Measurements from ENCODE around the gene HDAC11.
A peak's percentile ranks its signal among the peaks of the same experiment; 100 is the strongest.
"Not testable (repeated sequence)": the region's sequence is repeated elsewhere in the genome, so short reads cannot be mapped to it uniquely, and the experiment has no call there.

HDAC11 gene

DNA sequence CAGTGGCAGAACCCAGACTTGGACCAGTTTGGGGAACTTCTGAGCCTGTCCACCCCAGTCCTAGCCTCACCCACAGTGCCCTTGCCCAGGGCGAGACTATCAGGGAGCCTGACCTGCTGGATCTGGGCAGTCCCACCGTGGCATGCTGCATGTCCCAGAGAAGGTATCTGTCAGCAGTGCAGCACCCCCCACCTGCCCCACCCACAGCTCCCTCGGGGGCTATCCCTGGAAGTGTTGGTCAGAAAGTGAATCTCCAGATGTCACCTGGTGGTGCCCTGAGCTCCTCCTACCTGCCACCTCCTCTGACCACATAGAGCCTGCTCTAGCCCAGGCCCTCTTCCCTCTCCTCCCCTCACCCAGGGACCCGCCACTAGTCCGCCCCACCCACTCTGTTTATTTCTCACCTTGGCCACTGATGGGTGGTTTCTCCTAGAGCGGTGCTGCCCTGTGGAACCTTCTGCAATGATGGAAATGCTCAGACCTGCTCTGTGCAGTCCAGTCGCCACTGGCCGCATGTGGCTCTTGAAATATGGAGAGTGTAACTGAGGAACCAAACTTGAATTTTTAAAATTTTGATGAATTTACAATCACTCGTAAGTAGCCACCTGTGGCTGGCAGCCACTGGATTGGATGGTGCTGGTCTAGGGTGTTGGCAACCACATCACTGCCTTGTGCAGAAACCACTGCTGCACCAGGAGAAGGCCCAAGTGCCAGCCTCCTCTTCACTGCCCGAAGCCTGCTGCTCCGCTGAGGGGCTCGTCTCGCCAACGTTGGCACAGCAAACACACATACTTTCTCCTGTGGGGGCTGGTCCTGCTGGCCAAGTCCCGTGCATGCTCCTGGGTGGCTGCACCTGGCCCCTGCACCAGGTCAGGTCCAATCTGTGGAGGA lies 13.1 kb downstream of the HDAC11 start:
- DNase-seq (ENCODE audit: low read depth in 3 of 3): no peak

DNA sequence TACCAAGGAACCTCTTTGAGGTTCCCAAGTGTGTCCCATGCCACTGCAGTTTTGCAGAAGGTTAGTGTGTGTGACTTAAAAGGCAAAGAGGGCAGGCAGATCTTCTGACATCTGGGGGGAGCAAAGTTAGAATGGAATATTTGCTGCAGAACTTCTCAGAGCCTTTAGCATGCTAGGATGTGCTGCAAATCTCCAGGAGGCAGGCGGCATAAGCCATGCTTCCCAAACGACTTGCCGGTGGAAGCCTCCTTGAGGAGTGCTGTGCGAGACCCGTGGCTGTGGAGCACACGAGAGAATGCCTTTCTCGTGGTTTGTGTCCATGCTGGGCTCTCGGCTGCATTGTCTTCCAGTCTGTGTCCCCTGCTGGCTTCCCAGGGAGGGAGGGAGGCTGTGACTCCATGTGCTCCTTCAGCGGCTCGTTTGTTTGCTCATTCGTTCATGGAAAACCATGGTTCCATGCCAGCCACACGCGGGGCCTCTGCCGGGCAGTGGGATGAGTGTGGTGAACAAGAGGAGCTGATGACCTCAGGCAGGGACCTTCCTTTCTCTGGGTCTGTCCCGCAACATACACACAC lies 13.8 kb downstream of the HDAC11 start:
- no peak for DNase-seq (ENCODE audit: low read depth in 3 of 3)

DNA sequence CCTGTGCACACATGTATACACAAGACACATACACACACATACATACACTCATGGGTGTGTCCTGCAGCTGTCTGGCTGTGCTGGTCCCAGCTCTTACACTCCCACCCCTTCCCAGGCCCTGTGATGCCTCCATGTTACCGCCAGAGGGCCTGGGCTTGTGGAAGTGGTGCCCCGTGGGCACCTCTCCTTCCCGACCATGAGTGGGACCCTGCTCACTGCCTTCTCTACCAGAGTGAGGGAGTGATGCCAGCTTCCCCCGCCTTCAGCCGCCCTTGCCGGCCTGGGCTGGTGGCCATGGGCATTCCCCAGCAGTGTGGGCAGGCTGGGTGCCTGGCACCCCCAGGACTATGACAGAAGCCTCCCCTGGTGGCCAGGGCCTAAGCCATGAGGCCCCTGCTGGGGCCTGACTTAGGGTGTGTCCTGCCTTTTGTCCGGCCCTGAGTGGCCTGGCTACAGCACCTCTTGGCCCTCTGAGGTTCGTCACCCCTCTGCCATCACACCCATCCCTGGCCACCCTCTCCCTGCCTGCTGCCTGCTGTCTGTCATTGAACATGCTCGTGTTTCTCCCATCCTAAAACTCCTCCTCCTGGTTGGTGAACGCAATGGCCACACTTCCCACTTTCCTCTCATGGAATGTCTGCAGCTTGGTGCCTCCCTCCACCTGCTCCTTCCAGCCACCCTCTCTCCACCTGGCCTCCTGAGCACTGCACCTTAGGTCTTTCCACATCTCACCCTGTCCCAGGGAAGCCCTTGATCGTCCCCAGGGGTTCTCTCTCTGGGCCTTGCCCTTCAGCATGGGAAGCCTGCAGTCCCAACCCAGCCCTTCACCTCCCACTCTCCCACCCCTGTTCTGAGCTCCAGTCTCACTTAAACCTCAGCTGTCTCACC lies 14.6 kb downstream of the HDAC11 start:
- DNase-seq (ENCODE audit: low read depth in 3 of 3): no peak

DNA sequence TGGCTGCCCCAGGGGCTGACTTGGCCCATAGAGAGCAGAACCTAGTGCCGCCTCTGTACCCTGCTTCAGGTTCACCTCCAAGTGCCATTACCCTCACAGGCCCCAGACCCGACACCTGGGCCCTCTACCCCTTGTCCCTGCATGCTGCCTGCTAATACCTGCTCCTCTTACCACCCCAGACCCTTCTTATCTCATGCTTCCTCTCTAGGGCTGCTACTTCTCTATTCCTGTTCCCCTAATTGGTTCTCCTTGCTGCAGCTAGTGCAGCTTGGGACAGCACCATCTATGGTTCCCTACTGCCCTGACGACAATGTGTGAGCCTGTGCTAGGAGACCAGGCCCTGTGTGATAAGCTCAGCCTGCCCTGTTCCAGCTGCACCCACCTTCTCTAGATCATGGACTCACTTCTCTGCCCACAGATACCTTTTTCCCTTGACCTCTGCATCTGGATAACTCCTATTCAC lies 15.3 kb downstream of the HDAC11 start:
- no peak for DNase-seq (ENCODE audit: low read depth in 3 of 3)

DNA sequence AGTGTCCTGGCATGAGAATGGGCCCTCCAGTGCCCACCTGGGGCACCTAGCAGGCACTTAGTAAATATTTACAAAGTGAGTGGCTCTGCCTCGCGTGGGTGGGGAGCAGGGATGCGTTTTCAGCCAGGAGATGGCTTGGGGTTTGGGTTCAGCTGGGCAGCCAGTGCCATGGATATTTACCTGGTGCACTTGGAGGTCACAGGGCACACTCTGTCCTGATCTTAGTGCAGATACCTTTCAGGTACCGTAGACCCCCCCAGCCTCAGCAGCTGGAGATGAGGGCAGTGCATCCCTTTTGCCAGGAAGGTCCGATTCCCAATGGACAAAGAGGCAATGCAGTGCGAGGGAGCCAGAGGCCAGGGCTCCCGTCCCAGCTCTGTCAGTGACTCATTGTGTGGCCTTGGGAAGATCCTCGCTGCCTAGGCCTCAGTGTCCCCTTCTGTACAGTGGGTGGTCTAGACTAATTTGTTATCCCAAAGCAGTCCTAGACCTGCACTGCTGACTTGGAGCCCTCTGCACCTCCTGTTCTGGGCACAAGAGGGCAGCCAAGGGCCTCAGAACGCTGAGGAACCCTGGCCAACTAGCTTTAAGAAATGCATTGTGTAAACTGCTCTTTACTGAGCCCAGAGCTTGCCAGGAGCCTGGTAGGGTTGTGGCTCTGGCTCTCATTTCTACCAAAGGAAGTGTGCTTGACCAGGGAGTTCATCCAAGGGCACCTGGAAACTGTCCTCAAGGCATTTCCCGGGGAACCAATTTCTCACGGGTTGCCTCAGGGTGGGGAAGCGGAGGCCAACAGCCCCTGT lies 16.0 kb downstream of the HDAC11 start:
- DNase-seq (ENCODE audit: low read depth in 3 of 3): peak; percentile 36 to 49 (median 37)

DNA sequence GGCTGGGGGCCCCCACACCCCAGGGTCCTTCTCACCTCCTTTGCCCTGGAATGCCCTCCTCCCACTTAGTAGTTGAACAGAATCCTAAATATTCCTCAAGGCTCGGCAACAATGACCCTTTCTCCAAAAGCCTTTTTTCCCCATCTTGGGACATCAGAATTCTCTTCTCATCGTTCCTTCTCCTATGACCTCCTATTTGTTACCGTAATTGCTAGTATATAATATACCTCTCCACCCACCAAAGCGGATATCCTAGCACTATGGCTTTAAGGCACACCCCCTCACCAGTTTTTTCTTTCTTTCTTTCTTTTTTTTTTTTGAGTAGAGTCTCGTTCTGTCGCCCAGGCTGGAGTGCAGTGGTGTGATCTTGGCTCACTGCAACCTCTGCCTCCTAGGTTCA lies 16.8 kb downstream of the HDAC11 start:
- no peak for DNase-seq (ENCODE audit: low read depth in 3 of 3)

DNA sequence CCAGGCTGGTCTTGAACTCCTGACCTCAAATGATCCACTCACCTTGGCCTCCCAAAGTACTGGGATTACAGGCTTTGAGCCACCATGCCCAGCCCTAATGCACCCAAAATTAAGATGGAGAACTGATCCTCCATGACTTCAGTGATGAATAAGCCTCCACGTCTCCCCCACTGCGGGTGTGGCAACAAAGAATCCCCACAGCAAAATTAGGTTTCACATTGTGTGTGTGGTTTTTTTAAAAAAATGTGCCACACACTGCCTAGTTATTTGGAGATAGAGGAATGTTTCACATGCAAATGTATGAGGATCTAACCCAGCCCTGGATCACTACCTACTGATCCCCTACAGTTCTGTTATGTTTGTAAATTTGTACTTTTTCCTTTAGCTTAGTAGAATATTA lies 17.3 kb downstream of the HDAC11 start:
- DNase-seq (ENCODE audit: low read depth in 3 of 3): no peak

DNA sequence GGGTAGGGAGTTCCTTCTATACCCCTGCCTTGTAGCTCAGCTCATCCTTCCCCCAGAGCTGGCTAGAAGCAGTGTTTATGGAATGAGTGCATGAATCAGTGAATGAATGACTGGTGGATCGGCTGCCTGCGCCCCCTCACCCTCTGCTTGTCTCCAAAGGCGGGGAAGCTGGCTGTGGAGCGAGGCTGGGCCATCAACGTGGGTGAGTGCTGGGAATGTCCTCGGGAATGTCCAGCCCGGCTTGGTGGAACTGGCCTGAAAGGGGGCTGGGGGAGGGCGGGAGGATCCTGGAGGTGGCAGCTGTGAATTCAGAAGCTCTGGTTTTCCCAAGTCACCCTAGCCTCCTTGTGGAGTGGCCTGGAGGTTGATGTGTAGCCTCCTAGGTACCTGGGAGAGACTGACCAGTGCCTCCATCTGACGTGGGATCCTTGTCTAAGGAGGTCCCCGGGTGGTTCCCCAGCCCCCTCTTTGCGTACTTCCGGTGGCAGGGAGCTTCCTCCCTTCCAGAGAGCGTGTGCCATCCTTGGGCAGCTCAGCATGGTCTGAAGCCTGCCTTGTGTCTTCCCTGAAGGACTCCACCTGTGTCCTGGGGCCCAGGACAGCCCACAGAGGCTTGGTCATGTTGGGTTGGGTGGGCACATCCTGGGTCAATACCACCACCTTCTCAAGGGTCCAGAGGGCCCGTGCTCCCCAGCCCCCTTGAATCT lies 18.4 kb downstream of the HDAC11 start:
- no peak for DNase-seq (ENCODE audit: low read depth in 3 of 3)

DNA sequence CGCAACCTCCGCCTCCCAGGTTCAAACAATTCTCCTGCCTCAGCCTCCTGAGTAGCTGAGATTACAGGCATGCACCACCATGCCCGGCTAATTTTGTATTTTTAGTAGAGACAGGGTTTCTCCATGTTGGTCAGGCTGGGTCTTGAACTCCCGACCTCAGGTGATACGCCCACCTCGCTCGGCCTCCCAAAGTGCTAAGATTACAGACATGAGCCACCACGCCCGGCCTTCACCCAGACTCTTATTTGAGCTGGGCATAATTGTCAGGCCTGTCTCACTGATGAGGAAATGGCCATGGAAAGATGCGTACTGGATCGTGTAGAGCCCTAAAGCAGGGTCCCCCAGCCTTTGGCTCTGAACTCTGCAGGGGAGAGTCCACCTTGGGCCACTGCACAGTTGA lies 19.1 kb downstream of the HDAC11 start:
- DNase-seq (ENCODE audit: low read depth in 3 of 3): not testable (repeated sequence)

DNA sequence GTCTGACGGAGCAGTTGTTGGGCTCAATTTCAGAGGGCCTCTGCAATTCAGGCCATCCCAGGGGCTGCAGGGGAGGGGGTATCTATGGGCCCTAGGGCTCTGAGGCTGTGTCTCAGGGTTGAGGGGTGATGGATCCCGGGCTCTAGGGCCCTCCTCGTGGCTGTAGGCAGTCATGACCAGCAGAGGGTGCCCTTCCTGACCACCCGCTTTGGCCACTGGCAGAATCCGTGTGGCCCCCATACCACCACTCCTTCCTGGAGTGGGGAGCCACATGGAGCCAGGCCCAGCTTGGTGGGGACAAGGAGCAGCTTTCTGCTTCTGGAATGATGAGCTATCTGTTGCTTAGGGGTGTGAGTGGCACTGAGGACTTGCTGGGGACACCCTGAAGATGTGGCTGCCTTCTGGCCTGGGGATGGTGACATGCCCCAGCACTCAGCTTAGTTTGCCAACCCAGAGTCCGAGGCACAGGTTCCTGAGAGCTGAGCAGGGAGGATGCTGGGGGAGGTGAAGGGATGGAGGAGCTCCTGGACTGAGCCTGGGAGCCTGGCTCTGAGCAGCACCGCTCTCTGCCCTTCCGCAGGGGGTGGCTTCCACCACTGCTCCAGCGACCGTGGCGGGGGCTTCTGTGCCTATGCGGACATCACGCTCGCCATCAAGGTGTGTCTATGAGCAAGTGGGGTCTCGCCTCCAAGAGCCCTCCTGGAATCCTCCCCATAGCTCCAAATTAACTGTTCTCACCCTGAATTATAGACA lies 20.2 kb downstream of the HDAC11 start:
- no peak for DNase-seq (ENCODE audit: low read depth in 3 of 3)

DNA sequence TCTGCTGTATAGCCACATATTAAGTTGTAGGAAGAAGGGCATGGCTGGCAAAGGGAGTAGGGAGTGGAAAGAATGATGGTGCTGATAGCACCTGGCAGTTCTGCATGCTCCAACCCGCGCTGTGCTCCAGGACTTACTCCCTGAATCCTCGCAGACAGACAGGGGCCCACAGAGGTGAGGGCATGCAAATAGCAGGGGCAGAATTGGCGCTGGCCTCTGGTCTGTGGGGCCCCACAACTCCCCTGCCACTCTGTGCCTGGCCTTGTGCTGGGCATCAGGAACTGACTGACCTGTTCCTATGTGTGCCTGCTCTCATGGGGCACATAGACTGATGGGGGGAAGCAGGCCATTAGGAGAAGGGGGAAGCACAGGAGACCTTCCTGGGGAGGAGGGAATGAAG lies 20.9 kb downstream of the HDAC11 start:
- no peak for DNase-seq (ENCODE audit: low read depth in 3 of 3)

DNA sequence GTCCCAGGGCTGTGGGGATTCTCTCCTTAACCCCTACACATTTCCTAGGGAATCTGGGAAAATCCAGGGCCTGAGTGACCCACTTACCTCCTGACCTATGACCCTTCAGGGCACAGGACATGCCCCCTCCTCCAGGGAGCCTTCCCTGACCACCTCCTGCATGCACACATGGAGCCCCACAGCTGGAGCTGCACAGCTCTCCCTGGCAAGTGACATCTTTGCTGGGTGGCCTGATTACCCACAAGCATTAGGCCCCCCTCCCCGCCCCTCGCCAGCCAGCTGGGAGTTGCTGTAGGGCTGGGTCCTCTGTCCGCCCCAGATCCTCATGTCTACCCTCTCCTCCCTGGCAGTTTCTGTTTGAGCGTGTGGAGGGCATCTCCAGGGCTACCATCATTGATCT lies 21.4 kb downstream of the HDAC11 start:
- no peak for DNase-seq (ENCODE audit: low read depth in 3 of 3)

DNA sequence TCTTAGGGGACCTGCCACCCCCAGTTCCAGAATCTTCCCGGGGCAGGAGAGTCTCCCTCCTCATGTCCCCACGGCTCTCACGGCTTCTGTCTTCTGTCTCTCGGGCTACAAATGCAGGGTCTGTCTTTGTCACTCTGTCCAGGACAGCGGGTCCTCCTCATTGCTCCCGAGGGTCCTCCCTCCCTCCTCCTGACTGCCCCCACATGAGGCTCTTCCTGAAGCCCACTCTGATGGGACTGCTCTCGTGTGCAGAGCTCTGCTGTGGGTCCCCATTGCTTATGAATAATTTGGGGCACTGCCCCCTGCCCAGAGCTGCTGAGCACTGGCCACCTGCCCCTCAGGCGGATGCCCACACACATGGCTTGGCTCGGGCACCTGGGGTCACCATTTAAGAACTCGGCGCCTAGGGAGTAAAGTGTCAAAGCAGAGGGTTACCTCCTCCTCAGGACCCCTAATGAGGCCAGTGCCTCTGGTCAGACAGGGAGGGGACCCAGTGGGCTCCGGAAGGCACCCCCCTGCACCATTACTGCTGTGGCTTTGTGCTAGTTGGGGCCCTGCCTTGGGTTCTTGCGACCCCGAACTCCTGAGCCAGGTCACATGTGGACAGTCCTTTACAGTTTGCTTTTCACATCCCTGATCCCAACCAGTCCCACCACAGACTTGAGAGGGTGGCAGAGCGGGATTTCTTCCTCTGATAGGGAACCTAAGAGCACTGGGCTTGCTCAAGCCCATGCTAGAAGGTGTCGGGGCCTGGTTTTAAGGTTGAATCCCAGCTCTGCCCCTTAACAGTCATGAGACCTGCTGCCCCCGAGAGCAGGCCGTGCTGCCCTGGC lies 22.1 kb downstream of the HDAC11 start:
- no peak for DNase-seq (ENCODE audit: low read depth in 3 of 3)

DNA sequence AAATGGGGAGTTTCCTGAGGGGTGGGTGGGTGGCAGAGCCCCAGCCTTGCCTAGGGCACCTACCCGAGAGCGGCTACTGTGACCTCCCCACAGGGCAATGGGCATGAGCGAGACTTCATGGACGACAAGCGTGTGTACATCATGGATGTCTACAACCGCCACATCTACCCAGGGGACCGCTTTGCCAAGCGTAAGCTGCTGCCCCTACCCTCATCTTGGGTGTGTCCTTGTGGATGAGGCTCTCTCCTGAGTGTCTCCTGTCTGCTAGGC lies 22.6 kb downstream of the HDAC11 start:
- DNase-seq (ENCODE audit: low read depth in 3 of 3): no peak

DNA sequence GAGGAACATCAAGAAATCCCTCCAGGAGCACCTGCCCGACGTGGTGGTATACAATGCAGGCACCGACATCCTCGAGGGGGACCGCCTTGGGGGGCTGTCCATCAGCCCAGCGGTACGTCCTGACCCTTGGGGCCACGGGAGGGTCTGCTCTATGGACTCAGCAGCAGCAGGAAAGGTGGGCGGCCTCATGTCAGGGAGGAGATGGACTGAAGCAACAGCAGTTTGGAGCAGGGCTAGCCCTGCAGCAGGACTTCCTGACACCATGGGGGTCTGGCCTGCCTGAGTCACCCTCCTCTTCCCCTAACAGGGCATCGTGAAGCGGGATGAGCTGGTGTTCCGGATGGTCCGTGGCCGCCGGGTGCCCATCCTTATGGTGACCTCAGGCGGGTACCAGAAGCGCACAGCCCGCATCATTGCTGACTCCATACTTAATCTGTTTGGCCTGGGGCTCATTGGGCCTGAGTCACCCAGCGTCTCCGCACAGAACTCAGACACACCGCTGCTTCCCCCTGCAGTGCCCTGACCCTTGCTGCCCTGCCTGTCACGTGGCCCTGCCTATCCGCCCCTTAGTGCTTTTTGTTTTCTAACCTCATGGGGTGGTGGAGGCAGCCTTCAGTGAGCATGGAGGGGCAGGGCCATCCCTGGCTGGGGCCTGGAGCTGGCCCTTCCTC lies 24.2 kb downstream of the HDAC11 start:
- no peak for DNase-seq (ENCODE audit: low read depth in 3 of 3)

DNA sequence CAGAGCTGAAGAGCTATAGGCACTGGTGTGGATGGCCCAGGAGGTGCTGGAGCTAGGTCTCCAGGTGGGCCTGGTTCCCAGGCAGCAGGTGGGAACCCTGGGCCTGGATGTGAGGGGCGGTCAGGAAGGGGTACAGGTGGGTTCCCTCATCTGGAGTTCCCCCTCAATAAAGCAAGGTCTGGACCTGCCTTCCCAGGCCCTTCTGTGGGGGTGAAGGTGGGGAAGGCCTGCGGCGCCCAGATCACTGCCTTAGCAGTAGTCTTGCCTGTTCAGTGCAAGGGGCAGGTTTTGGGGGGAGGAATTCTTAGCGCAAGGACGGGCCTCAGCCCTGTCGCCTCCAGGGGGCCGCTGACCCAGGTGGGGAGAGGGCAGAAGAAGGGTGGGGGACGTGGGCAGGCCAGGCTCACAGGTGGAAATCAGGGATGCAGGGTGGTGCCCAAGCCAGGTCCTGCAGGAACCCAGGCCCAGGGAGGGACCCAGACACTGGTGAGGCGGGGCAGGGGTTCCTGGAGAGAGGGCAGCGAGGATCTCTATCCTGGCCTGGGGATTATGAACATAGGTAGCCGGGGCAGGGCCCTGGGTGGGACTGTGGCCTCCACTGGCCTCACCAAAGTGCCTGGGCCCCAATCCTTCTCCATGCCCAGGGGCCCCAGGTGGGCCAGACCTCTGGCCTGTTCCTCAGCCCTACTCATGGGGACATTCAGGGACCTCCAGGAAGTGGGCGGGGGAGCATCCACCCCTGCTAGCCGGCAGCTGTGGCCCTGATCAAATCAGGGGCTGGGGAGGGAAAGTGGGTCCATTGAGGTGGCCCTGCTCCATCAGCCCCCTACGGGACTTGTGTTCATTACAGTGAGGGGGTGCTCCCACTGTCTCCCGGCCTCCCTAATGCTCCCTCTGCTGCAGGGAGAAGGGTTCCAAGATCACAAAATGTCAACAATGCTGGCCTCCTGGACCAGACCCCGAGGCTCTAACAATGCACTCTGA lies 25.3 kb downstream of the HDAC11 start:
- no peak for DNase-seq (ENCODE audit: low read depth in 3 of 3)

DNA sequence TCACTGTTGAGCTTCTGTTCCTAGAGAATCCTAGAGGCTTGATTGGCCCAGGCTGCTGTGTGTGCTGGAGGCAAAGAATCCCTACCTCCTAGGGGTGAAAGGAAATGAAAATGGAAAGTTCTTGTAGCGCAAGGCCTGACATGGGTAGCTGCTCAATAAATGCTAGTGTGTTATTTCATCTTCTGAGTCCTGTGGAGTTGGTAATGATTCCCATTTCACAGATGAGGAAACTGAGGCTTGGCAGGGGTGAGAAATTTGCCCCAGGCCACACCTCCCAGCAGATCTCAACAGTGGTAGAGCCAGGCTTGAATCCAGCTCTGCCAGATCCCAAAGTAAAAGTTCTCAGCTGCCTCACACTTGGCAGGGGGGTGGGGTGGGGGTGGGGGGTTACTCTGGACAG lies 26.1 kb downstream of the HDAC11 start:
- no peak for DNase-seq (ENCODE audit: low read depth in 3 of 3)

DNA sequence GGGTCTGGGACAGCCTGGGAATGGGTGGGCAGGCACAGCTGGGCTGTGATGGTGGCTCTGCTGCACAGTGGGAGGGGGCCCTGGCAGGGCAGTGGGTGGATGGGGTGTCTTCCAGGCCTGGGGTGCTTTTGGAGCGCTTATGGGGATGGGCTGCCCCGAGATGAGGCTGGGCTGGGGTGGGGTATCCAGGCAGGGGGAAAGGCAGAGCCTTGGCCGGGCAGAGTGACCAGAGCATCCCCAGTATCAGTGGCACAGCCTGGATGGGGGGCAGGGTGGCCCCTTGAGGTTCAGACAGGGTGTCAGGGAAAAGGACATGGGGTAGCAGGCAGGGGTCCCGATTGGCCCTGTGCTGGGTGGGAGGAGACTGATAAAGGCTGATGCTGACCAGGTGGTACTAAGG lies 26.6 kb downstream of the HDAC11 start:
- no peak for DNase-seq (ENCODE audit: low read depth in 3 of 3)

Measured in stimulated activated CD4-positive, alpha-beta T cell treated with anti-CD3 and anti-CD28 coated beads, TNF-alpha, amount 100 ng/mL, for 4 hours (primary cell).